Ectodermal cell (in vitro differentiated cells): ENCODE results near the gene HDHD2.
"Not testable (repeated sequence)": the region's sequence is repeated elsewhere in the genome, so short reads cannot be mapped to it uniquely, and the experiment has no call there.

Experiments used
- H3K27ac ChIP-seq: 2 replicates; pipeline ENCODE4 v1.7.0; 2013; ENCODE audit warnings: mild to moderate bottlenecking, low read depth, low read length; ENCODE audit not compliant: insufficient read depth, poor library complexity, severe bottlenecking
- H3K27me3 ChIP-seq: 2 replicates; pipeline ENCODE4 v1.7.0; 2013; ENCODE audit warnings: mild to moderate bottlenecking, low read length; ENCODE audit not compliant: insufficient read depth, control insufficient read depth, poor library complexity, severe bottlenecking
- H3K36me3 ChIP-seq: one replicate; pipeline ENCODE4 v1.7.0; 2013; ENCODE audit warnings: low read length; ENCODE audit not compliant: control insufficient read depth, insufficient read depth
- H3K4me1 ChIP-seq: one replicate; pipeline ENCODE4 v1.7.0; 2013; ENCODE audit warnings: low read length; ENCODE audit not compliant: control insufficient read depth, insufficient read depth
- H3K4me3 ChIP-seq: 2 replicates; pipeline ENCODE4 v1.7.0; 2013; ENCODE audit warnings: low read depth, low read length, control low read depth; ENCODE audit not compliant: insufficient read depth
- H3K9me3 ChIP-seq: 2 replicates; pipeline ENCODE4 v1.7.0; 2013; ENCODE audit warnings: mild to moderate bottlenecking, low read length, moderate library complexity; ENCODE audit not compliant: control insufficient read depth
- WGBS, 2 experiments: methylation state at CpG; one replicate each; pipeline ENCODE4 v1.1.7; 2013; ENCODE audit warnings: missing lambda C conversion rate in 2 of 2; 5-methylcytosine and 5-hydroxymethylcytosine counted together

HDHD2 gene

DNA sequence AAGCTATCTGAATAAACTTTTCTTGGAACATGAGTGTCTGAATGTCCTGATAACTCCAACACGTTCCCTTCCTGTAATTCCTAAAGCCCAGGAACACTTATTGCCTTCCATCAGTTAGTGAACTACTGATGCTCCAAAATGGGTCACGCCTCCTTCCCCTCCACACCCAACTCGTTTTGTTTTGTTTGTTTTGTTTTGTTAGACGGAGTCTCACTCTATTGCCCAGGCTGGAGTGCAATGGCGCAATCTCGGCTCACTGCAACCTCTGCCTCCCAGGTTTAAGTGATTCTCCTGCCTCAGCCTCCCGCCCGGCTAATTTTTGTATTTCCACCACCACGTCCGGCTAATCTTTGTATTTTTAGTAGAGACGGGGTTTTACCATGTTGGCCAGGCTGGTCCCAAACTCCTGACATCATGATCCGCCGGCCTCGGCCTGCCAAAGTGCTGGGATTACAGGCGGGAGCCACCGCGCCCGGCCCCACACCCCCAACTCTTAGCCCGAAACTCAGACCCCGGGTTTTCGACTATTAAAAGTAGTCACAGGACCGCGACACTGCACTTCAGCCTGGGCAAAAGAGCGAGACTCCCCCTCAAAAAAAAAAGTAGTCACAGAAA is 25.1 kb upstream of the HDHD2 start:
- H3K4me1 ChIP-seq = no peaks in the 10 kb centered on the region
- no peaks in the 10 kb centered on the region for H3K36me3 ChIP-seq
- 7 to 12% methylated on average over 23 to 24 of the region's 24 CpGs for WGBS, 2 experiments
- H3K9me3 ChIP-seq = no peaks in the 10 kb centered on the region
- no peak overlapping the region for H3K27ac ChIP-seq
- H3K4me3 ChIP-seq = peak overlapping the region; percentile 76
- H3K27me3 ChIP-seq = no peaks in the 10 kb centered on the region

DNA sequence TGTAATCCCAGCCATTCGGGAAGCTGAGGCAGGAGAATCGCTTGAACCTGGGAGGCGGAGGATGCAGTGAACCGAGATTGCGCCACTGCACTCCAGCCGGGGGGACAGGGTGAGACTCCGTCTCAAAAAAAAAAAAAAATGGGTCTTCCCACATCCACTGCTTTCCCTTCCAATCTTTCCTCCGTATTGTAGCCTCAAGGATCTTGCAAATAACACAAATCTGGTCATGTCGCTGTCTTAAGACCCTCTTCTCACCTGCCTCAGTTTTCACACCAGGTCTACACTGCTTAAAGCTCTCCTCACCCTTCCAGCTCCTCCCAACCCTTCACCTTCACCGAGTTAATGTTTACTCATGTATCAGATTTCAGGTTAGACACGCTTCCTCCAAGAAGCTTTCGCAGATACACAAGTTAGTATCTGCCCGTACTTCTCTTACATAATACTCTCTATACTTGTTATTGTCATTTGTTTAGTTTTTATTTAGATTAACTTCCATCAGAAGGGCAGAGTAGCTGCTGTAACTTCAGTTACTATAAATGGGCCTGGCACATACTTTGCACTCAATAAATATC is 24.3 kb upstream of the HDHD2 start:
- 84 to 85% methylated on average over 12 to 13 of the region's 13 CpGs for WGBS, 2 experiments
- no peak overlapping the region for H3K27ac ChIP-seq
- H3K4me1 ChIP-seq = no peaks in the 10 kb centered on the region
- peak overlapping the region; percentile 76 for H3K4me3 ChIP-seq
- H3K36me3 ChIP-seq = no peaks in the 10 kb centered on the region
- no peaks in the 10 kb centered on the region for H3K27me3 ChIP-seq
- H3K9me3 ChIP-seq = no peaks in the 10 kb centered on the region

DNA sequence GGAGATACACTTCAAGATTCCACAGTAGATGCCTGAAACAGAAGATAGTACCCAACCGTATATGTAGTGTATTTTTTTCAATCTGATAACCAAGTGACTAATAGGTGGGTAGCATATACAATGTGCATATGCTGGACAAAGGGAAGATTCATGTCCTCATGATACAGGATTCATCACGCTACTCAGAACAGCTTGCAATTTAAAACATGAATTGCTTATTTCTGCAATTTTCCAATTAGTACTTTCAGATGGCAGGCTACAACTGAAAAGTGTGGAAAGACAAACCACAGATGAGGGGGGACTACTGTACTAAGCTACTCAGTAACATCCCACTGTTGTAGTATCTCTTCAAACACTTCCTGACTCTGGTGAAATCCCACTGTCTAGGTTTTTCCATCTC is 22.2 kb upstream of the HDHD2 start:
- Histone ChIP-seq H3K27ac (no peak overlapping the region), H3K4me1 (no peaks in the 10 kb centered on the region), H3K36me3 (no peaks in the 10 kb centered on the region), H3K27me3 (no peaks in the 10 kb centered on the region), H3K9me3 (no peaks in the 10 kb centered on the region), H3K4me3 (no peak overlapping the region)
- WGBS, 2 experiments = 96 to 98% methylated on average over 2 of the region's 2 CpGs

DNA sequence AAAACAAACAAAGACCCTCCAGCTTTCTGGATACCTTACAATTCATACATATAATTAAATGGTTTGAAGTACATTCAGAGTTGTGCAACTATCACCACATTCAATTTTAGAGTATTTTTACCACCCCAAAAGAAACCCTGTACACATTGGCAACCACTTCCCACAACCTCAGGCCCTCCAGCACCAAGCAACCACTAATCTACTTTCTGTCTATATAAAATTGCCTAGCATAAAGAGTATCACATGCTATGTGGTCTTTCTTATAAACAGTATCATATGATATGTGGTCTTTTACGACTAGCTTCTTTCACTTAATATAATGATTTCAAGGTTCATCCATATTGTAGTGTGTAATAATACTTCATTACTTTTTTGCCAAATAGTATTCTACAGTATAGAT is 18.6 kb upstream of the HDHD2 start:
- WGBS, 2 experiments = no CpG with 5 or more reads among the region's 1 CpG
- no peaks in the 10 kb centered on the region for H3K27me3 ChIP-seq
- no peak overlapping the region for H3K4me3 ChIP-seq
- no peaks in the 10 kb centered on the region for H3K9me3 ChIP-seq
- no peak overlapping the region for H3K27ac ChIP-seq
- no peaks in the 10 kb centered on the region for H3K36me3 ChIP-seq
- no peaks in the 10 kb centered on the region for H3K4me1 ChIP-seq

DNA sequence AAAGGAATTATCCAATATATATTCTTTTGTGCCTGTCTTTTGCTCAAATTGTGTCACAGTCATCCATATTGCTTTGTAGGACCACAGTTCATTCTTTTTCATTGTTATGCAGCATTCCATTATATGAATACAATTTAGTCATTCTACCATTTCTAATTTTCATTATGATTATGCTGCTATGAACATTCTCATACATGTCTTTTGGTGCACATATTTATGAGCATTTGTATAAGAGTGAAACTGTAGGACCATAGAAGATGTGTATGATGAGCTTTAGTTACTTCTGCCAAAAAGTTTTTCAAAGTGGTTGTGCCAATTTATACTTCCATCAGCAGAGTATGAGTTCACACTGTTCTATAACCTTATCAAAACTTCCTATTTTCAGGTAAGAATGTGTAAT is 18.2 kb upstream of the HDHD2 start:
- H3K27ac ChIP-seq = no peak overlapping the region
- H3K36me3 ChIP-seq = no peaks in the 10 kb centered on the region

DNA sequence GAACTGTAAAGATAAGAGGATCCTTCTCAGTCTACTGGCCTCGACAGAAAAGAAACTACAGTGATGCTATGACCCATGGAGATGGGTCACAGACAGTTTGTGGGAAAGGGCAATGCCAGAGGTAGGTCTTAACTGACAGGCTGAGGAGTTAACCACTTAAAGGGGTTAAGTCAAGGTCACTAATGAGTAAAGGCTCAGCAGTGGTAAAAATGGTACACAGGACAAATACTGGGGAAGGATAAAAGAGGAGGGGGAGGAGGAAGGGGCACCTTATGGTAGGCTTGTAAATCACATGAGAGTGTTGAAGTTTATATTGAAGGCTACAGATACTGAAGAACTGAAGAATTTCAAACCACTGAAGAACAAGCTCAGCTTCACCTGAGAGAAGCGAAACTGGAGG is 16.0 kb upstream of the HDHD2 start:
- Histone ChIP-seq H3K4me3 (no peak overlapping the region), H3K27me3 (no peaks in the 10 kb centered on the region), H3K27ac (no peak overlapping the region), H3K36me3 (no peaks in the 10 kb centered on the region), H3K4me1 (no peaks in the 10 kb centered on the region), H3K9me3 (no peaks in the 10 kb centered on the region)
- WGBS, 2 experiments = 95 to 97% methylated on average over 2 of the region's 2 CpGs

More for the DNA sequence above, 18.2 kb upstream of the HDHD2 start:
- Histone ChIP-seq H3K9me3 (no peaks in the 10 kb centered on the region), H3K4me1 (no peaks in the 10 kb centered on the region), H3K4me3 (no peak overlapping the region), H3K27me3 (no peaks in the 10 kb centered on the region)

DNA sequence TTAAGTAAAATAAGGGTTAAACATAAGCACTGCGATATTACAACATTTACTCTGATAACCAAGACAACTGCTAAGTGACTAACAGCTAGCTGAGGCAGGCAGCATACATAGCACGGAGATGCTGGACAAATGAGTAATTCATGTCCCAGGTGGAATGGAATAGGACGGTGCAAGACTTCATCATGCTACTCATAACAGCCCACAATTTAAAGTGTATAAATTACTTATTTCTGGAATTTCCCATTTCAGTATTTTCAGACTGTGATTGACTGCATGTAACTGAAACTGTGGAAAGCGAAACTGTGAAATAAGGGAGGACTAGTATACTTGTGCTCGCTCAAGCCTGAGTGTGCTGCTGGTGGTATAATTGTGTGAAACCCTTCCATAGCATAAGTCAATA is 12.9 kb upstream of the HDHD2 start:
- H3K9me3 ChIP-seq = no peaks in the 10 kb centered on the region
- H3K4me1 ChIP-seq = no peaks in the 10 kb centered on the region
- H3K36me3 ChIP-seq = no peaks in the 10 kb centered on the region
- no peaks in the 10 kb centered on the region for H3K27me3 ChIP-seq
- no peak overlapping the region for H3K4me3 ChIP-seq
- no peak overlapping the region for H3K27ac ChIP-seq
- 94 to 96% methylated on average over 3 to 5 of the region's 5 CpGs for WGBS, 2 experiments

DNA sequence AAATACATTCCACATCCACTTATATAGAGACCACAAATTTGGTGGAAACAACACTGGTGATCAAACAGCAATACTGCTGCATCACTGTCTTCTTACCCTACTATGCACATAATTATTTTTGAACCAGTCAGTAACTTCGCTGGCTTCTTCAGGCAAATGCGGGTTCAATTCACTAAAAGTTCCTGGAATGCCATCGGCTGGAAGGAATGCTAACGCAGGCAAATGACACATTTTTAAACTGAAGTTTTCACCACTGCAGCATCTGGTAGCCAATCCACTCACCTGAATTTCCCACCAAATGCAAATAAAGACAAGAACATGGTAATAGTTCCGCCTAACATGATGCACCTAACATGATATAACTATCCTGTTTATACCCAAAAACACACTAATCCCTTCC is 10.0 kb upstream of the HDHD2 start:
- H3K27ac ChIP-seq = no peak overlapping the region
- no peak overlapping the region for H3K4me3 ChIP-seq
- no peaks in the 10 kb centered on the region for H3K27me3 ChIP-seq
- 95% methylated on average over 5 of the region's 5 CpGs for WGBS, 2 experiments
- no peaks in the 10 kb centered on the region for H3K36me3 ChIP-seq
- no peaks in the 10 kb centered on the region for H3K9me3 ChIP-seq
- H3K4me1 ChIP-seq = no peaks in the 10 kb centered on the region

DNA sequence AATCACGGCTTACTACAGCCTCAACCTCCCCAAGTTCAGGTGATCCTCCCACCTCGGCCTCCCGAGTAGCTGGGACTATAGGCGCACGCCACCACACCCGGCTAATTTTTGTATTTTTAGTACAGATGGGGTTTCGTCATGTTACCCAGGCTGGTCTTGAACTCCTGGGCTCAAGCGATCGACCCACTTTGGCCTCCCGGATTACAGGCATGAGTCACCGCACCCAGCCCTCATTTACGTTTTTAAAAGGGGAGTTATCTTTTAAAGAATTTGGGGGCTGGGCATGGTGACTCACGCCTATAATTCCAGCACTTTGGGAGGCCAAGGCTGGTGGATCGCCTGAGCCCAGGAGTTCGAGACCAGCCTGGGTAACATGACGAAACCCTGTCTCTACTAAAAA is 8.1 kb upstream of the HDHD2 start:
- not testable (repeated sequence) for H3K9me3 ChIP-seq, H3K4me3 ChIP-seq, H3K27ac ChIP-seq, H3K36me3 ChIP-seq, H3K4me1 ChIP-seq, H3K27me3 ChIP-seq
- 92 to 93% methylated on average over 16 of the region's 16 CpGs for WGBS, 2 experiments

DNA sequence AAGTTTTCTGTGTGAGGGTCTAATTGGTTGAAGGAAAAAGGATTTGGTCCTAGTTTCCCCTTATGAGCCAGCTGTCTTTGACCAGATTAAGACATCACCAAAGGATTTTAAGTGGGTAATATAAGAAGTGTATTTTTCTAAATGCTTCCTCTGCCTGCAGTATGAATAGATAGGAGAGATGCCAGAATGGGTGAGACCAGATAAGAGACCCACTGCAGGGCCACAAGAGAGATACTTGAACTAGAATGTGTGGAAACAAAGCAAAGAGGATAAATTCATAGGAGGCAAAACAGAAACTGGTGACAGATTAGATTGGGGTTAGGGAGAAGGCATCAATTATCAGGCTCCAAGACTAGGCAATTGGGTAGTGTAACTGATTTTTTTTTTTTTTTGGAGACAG is 1.1 kb upstream of the HDHD2 start:
- no peak overlapping the region for H3K27ac ChIP-seq
- H3K4me1 ChIP-seq = no peaks in the 10 kb centered on the region
- H3K36me3 ChIP-seq = peaks cover 4% of the 10 kb centered on the region
- no peaks in the 10 kb centered on the region for H3K27me3 ChIP-seq
- H3K9me3 ChIP-seq = no peaks in the 10 kb centered on the region
- peak overlapping the region; percentile 61 for H3K4me3 ChIP-seq
